Activated CD8-positive, alpha-beta memory T cell treated with anti-CD3 and anti-CD28 coated beads for 36 hours (primary cell): ENCODE measurements around the gene RAB30. TPM values are rescaled to one million over a fixed set of nuclear protein-coding genes. Genes with fewer than 3 reads are reported as not detected.

Source experiments
- CTCF ChIA-PET: fragments of 350-600 bp; sonication (Branson Sonifier 250); formaldehyde crosslinking; loops from one replicate; lab custom pipeline; 2021; ENCODE audit warnings: antibody characterized with exemption; lab: Charles Lee
- POLR2A ChIA-PET: fragments of 350-600 bp; sonication (Branson Sonifier 250); formaldehyde crosslinking; loops from one replicate; lab custom pipeline; 2021; ENCODE audit warnings: antibody characterized with exemption; lab: Charles Lee
- total RNA-seq, 2 experiments: library from RNA; stranded (reverse); gene quantifications; one replicate each; pipeline ENCODE4 v1.2.3, GENCODE V29; 2021

RAB30 gene
- total RNA-seq, 2 experiments from 2014 or later, result 12.9 to 14.3 TPM

GRCh38 chr11:83047515-83048225 is 24.0 kb downstream of the RAB30 start:
- POLR2A ChIA-PET, result no interaction called here
- CTCF ChIA-PET, result no interaction called here

GRCh38 chr11:83046621-83047172 is 25.0 kb downstream of the RAB30 start:
- ChIA-PET POLR2A (no interaction called here), CTCF (interaction anchor here (0.5 kb wide), 1 partner anchor 110 kb away, joined by 5 read pairs; no protein-coding TSS in a partner anchor)

GRCh38 chr11:83044958-83045712 is 26.6 kb downstream of the RAB30 start:
- ChIA-PET POLR2A (no interaction called here), CTCF (no interaction called here)

GRCh38 chr11:83042964-83043711 is 28.6 kb downstream of the RAB30 start:
- ChIA-PET POLR2A (no interaction called here), CTCF (no interaction called here)

GRCh38 chr11:83041126-83041525 is 30.6 kb downstream of the RAB30 start:
- POLR2A ChIA-PET, result interaction anchor here (0.6 to 0.7 kb wide), 3 partner anchors 22 to 139 kb away, joined by 4 to 10 read pairs (median 5); no protein-coding TSS in a partner anchor
- CTCF ChIA-PET, result interaction anchor here (0.7 kb wide), 1 partner anchor 852 kb away, joined by 4 read pairs; no protein-coding TSS in a partner anchor

- ChIA-PET CTCF (no interaction called here), POLR2A (no interaction called here)
These were observed 32.1 kb downstream of the RAB30 start for GRCh38 chr11:83039566-83039965.

- ChIA-PET POLR2A (no interaction called here), CTCF (no interaction called here)
These were observed 33.8 kb downstream of the RAB30 start for GRCh38 chr11:83037877-83038276.

GRCh38 chr11:83036701-83037100 is 35.0 kb downstream of the RAB30 start:
- ChIA-PET CTCF (no interaction called here), POLR2A (no interaction called here)

- CTCF ChIA-PET, result no interaction called here
These were observed 36.4 kb downstream of the RAB30 start for GRCh38 chr11:83035070-83035854.

GRCh38 chr11:83034673-83035014 is 37.1 kb downstream of the RAB30 start:
- CTCF ChIA-PET, result no interaction called here
- POLR2A ChIA-PET, result no interaction called here

More at GRCh38 chr11:83035070-83035854, 36.4 kb downstream of the RAB30 start:
- POLR2A ChIA-PET, result no interaction called here

- CTCF ChIA-PET, result no interaction called here
- POLR2A ChIA-PET, result no interaction called here
These were observed 37.6 kb downstream of the RAB30 start for GRCh38 chr11:83033972-83034672.

GRCh38 chr11:83033371-83033770 is 38.3 kb downstream of the RAB30 start:
- CTCF ChIA-PET, result no interaction called here
- POLR2A ChIA-PET, result no interaction called here

GRCh38 chr11:83031127-83031526 is 40.6 kb downstream of the RAB30 start:
- POLR2A ChIA-PET, result no interaction called here

GRCh38 chr11:83027794-83028193 is 43.9 kb downstream of the RAB30 start:
- ChIA-PET CTCF (no interaction called here), POLR2A (no interaction called here)

More at GRCh38 chr11:83031127-83031526, 40.6 kb downstream of the RAB30 start:
- CTCF ChIA-PET, result no interaction called here

- ChIA-PET POLR2A (no interaction called here), CTCF (no interaction called here)
These were observed 44.4 kb downstream of the RAB30 start for GRCh38 chr11:83027289-83027688.

GRCh38 chr11:83026229-83026628 is 45.5 kb downstream of the RAB30 start:
- ChIA-PET POLR2A (no interaction called here), CTCF (no interaction called here)

GRCh38 chr11:83025267-83025704 is 46.4 kb downstream of the RAB30 start:
- POLR2A ChIA-PET, result no interaction called here

GRCh38 chr11:83024270-83024854 is 47.3 kb downstream of the RAB30 start:
- ChIA-PET CTCF (no interaction called here), POLR2A (no interaction called here)

More at GRCh38 chr11:83025267-83025704, 46.4 kb downstream of the RAB30 start:
- CTCF ChIA-PET, result no interaction called here
